ENCODE results near the gene TMCC2. TPM values are rescaled to one million over a fixed set of nuclear protein-coding genes. Genes with fewer than 3 reads are reported as not detected.

TMCC2 gene
- total and polyA plus RNA-seq, 10 donors = 0.74 to 146 (median 7.7) TPM

GRCh38 chr1:205226868-205227583 lies 720 bp upstream of the TMCC2 start:
- peaks cover 12 to 43% (median 30%) of the 10 kb centered on the region in 6 donors for H3K4me1 ChIP-seq
- intact Hi-C loops (cut with DNase I; ENCODE audit: low total_unique reads) = loop anchor here (10.0 kb wide), 1 partner anchor 102 kb away; the partner anchor contains the start of gene RBBP5
- WGBS, 5 donors = 16 to 21% (median 18%) methylated on average over 8 of the region's 8 CpGs
- peaks cover 0 to 37% (median 0%) of the 10 kb centered on the region in 7 donors for H3K27me3 ChIP-seq (replicated peaks in 1 of 7)
- no peaks in the 10 kb centered on the region for H3K9me3 ChIP-seq
- H3K27ac ChIP-seq = peak overlapping the region in 2 of 8 donors; percentile 19 to 38
- no peak for DNase-seq
- TF ChIP-seq POLR2A (IDR thresholded peaks at IDR 0.05) (no peak), POLR2AphosphoS5 (IDR thresholded peaks at IDR 0.05) (no peak)
- TF ChIP-seq, protein P1, sequence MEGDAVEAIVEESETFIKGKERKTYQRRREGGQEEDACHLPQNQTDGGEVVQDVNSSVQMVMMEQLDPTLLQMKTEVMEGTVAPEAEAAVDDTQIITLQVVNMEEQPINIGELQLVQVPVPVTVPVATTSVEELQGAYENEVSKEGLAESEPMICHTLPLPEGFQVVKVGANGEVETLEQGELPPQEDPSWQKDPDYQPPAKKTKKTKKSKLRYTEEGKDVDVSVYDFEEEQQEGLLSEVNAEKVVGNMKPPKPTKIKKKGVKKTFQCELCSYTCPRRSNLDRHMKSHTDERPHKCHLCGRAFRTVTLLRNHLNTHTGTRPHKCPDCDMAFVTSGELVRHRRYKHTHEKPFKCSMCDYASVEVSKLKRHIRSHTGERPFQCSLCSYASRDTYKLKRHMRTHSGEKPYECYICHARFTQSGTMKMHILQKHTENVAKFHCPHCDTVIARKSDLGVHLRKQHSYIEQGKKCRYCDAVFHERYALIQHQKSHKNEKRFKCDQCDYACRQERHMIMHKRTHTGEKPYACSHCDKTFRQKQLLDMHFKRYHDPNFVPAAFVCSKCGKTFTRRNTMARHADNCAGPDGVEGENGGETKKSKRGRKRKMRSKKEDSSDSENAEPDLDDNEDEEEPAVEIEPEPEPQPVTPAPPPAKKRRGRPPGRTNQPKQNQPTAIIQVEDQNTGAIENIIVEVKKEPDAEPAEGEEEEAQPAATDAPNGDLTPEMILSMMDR (IDR thresholded peaks at IDR 0.05 in 8 of 11, conservative IDR thresholded peaks at IDR 0.05 in 3 of 11) = no peak
- no peaks in the 10 kb centered on the region for H3K36me3 ChIP-seq
- H3K4me3 ChIP-seq = peak overlapping the region; percentile 50 to 84 (median 58)

DNA sequence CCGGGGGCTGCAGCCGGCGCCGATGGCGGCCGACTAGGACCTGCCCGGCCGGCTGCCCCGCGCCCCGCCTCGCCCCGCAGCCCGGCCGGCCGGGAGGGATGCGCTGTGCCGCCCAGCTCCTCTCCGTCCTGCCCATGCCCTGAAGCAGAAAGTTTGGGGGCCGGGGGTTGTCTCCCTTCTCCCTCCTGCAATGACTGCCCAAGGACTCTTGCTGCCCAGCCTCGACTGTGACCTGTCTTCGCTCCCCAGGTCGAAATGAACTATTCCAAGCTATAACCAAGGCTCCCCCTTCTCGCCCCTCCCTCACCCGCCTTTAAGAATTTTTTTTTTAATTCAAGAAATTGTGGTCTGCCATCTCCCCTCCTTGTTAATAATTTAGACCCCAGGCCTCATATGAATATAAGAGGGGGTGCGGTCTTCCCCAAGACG lies 361 bp downstream of the TMCC2 start:
- no peak for DNase-seq
- 0 to 2% (median 0%) methylated on average over 11 to 27 of the region's 27 CpGs for WGBS, 5 donors
- Histone ChIP-seq H3K9me3 (no peaks in the 10 kb centered on the region), H3K4me3 (peak overlapping the region; percentile 35 to 84 (median 58)), H3K36me3 (no peaks in the 10 kb centered on the region), H3K27ac (peak overlapping the region in 2 of 8 donors; percentile 9 to 43), H3K4me1 (peaks cover 12 to 43% (median 30%) of the 10 kb centered on the region in 6 donors), H3K27me3 (replicated peaks in 1 of 7) (peaks cover 0 to 37% (median 0%) of the 10 kb centered on the region in 7 donors)
- intact Hi-C loops (cut with DNase I; ENCODE audit: low total_unique reads) = loop anchor here (10.0 kb wide), 1 partner anchor 103 kb away; the partner anchor contains the start of gene RBBP5
- TF ChIP-seq POLR2A (IDR thresholded peaks at IDR 0.05) = no peak
- TF ChIP-seq POLR2AphosphoS5 (IDR thresholded peaks at IDR 0.05) = no peak

GRCh38 chr1:205229399-205229871 lies 1.7 kb downstream of the TMCC2 start:
- 5 to 10% (median 7%) methylated on average over 11 to 15 of the region's 15 CpGs for WGBS, 5 donors
- TF ChIP-seq POLR2AphosphoS5 (IDR thresholded peaks at IDR 0.05) = no peak
- TF ChIP-seq, protein P1 (IDR thresholded peaks at IDR 0.05 in 8 of 11, conservative IDR thresholded peaks at IDR 0.05 in 3 of 11) = peak in 4 of 11 experiments; percentile 11 to 49 (median 38)
- Histone ChIP-seq H3K27me3 (replicated peaks in 1 of 7) (peaks cover 0 to 37% (median 0%) of the 10 kb centered on the region in 7 donors), H3K36me3 (no peaks in the 10 kb centered on the region), H3K9me3 (no peaks in the 10 kb centered on the region), H3K4me3 (peak overlapping the region; percentile 15 to 84 (median 58)), H3K4me1 (peaks cover 12 to 43% (median 30%) of the 10 kb centered on the region in 6 donors), H3K27ac (peak overlapping the region in 2 of 8 donors; percentile 28 to 34)
- no peak for DNase-seq
- intact Hi-C loops (cut with DNase I; ENCODE audit: low total_unique reads) = loop anchor here (10.0 kb wide), 1 partner anchor 105 kb away; the partner anchor contains the start of gene RBBP5

GRCh38 chr1:205229916-205230700 lies 2.4 kb downstream of the TMCC2 start:
- peaks cover 0 to 37% (median 0%) of the 10 kb centered on the region in 7 donors for H3K27me3 ChIP-seq (replicated peaks in 1 of 7)
- TF ChIP-seq POLR2A (IDR thresholded peaks at IDR 0.05) (no peak), POLR2AphosphoS5 (IDR thresholded peaks at IDR 0.05) (no peak)
- TF ChIP-seq, protein P1 (IDR thresholded peaks at IDR 0.05 in 8 of 11, conservative IDR thresholded peaks at IDR 0.05 in 3 of 11) = no peak
- intact Hi-C loops (cut with DNase I; ENCODE audit: low total_unique reads) = loop anchor here (10.0 kb wide), 1 partner anchor 105 kb away; the partner anchor contains the start of gene RBBP5
- peak overlapping the region in 4 of 8 donors; percentile 19 to 84 (median 63) for H3K4me3 ChIP-seq
- peaks cover 12 to 43% (median 30%) of the 10 kb centered on the region in 6 donors for H3K4me1 ChIP-seq
- WGBS, 5 donors = 33 to 45% (median 37%) methylated on average over 10 of the region's 10 CpGs
- H3K36me3 ChIP-seq = no peaks in the 10 kb centered on the region
- H3K27ac ChIP-seq = peak overlapping the region in 2 of 8 donors; percentile 28 to 34
- no peaks in the 10 kb centered on the region for H3K9me3 ChIP-seq
- DNase-seq = no peak

Data from spleen (tissue), 11 donors.